MM.1S (cell line): ENCODE data around the gene TBC1D5.

Source experiments
- CTCF ChIP-seq: fragments of 300-600 bp; sonication (generic); IDR thresholded peaks from 2 replicates; pipeline ENCODE4 v1.5.1; 2016; ENCODE audit warnings: antibody characterized with exemption, low read length, mixed read lengths
- EZH2 ChIP-seq: fragments of 300-600 bp; sonication (generic); optimal IDR thresholded peaks from 2 replicates; pipeline ENCODE3; 2017; ENCODE audit warnings: low read depth, mild to moderate bottlenecking, antibody characterized with exemption, low read length, mixed read lengths
- EZH2phosphoT487 ChIP-seq: fragments of 300-600 bp; sonication (generic); IDR thresholded peaks from 2 replicates; pipeline ENCODE4 v1.6.1; 2018; ENCODE audit warnings: antibody characterized with exemption, low read length

- TF ChIP-seq CTCF (no peak), EZH2 (no peak), EZH2phosphoT487 (no peak)
These were observed 152.0 kb downstream of the TBC1D5 start for GRCh38 chr3:17590465-17590864.
